ENCODE data around the gene CNN1.
"Not testable (repeated sequence)": the region's sequence is repeated elsewhere in the genome, so short reads cannot be mapped to it uniquely, and the experiment has no call there.

Gene CNN1

DNA sequence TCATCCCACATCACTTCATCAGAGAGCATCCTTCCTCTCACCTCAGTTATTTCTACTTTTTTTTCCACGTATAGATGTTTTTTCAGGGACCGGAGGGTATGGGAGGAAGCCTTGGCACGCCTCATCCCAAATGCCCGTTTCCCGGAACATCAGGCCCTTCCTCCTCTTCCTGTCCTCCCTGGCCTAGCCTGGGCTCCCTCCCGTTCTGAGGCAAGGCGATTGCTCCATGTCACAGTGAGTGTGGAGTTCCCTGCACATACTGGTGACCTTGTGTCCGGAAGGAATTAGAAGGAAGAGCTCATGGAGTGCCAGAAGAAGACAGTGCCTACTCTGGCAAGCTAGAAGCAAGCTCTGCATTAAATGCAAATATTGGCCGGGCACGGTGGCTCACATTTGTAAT, 57.5 kb downstream of the CNN1 start:
- peaks cover 18% of the 10 kb centered on the region for H3K4me1 ChIP-seq (ENCODE audit: low read length)
- peaks cover 23% of the 10 kb centered on the region for H3K36me3 ChIP-seq (replicated peaks; ENCODE audit: low read depth, low read length)
- H3K4me2 ChIP-seq (ENCODE audit: low read length) = no peak overlapping the region

DNA sequence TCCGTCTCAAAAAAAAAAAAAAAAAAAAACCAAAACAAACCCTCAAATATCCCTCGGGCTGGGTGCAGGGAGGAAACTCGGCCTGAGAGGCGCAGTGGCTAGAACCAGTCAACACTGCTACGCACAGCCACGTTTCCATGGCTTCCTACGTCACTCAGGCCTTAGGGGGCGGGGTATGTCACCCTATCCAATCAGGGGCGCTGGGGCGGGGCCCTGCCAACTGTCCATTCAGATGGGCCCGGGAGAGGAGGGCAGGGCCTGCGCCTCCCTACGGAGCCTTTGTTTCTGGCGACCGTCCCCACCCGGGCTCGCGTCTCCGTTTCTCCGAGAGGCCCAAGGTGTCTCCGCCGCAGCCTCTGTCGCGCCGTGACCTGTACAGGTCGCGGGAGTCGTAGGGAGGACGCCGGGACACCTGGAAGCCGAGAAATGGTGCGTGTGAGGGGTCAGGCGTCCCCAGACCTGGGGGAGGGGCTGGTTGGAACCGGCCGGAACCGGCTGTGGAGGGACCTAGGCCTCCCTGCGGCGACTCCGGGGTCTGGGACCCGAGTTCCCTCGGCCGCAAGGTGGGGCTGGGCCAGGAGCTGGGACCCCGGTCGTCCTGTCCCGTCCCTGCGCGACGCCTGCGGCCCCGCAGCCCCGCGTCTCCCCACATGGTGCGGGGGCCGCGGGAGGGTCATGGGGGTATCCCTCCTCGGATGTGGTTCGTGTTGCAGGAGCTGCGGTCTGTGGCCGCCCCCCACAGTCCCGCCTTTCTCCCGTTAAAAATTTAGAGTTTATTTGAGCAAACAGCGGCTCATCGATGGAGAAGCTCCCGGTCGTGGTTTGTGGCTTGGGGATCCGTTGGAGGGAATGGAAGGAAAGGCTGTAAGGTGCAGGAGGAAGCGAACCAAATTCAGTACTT, 58.8 kb downstream of the CNN1 start, which contains the start of gene ZNF627:
ZNF627 (plus strand) TSS at position 282 of the 901 bp plus-strand sequence; CDS start at position 427, 145 bp downstream.
- peak within 1 kb of the TSS; percentile 85 for H3K4me3 ChIP-seq (ENCODE audit: low read length)
- H3K36me3 ChIP-seq (replicated peaks; ENCODE audit: low read depth, low read length) = peaks cover 32% of the 10 kb centered on the region
- H4K20me1 ChIP-seq (ENCODE audit: insufficient read depth, low read length) = peaks cover 12% of the 10 kb centered on the region
- no peaks in the 10 kb centered on the region for H3K9me3 ChIP-seq (ENCODE audit: insufficient read depth, low read length)
- H3K4me1 ChIP-seq (ENCODE audit: low read length) = peaks cover 18% of the 10 kb centered on the region
- H3K9ac ChIP-seq (ENCODE audit: low read length) = peak within 1 kb of the TSS; percentile 82
- no peaks in the 10 kb centered on the region for H3K27me3 ChIP-seq (ENCODE audit: low read depth, low read length)
- peaks cover 44% of the 10 kb centered on the region for H3K79me2 ChIP-seq (ENCODE audit: low read length)
- no peak for TF ChIP-seq EZH2phosphoT487 (IDR thresholded peaks at IDR 0.05; ENCODE audit: low read depth)
- TF ChIP-seq, protein P1, sequence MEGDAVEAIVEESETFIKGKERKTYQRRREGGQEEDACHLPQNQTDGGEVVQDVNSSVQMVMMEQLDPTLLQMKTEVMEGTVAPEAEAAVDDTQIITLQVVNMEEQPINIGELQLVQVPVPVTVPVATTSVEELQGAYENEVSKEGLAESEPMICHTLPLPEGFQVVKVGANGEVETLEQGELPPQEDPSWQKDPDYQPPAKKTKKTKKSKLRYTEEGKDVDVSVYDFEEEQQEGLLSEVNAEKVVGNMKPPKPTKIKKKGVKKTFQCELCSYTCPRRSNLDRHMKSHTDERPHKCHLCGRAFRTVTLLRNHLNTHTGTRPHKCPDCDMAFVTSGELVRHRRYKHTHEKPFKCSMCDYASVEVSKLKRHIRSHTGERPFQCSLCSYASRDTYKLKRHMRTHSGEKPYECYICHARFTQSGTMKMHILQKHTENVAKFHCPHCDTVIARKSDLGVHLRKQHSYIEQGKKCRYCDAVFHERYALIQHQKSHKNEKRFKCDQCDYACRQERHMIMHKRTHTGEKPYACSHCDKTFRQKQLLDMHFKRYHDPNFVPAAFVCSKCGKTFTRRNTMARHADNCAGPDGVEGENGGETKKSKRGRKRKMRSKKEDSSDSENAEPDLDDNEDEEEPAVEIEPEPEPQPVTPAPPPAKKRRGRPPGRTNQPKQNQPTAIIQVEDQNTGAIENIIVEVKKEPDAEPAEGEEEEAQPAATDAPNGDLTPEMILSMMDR (IDR thresholded peaks at IDR 0.05; ENCODE audit: low read depth, low read length) = no peak
- H3K4me2 ChIP-seq (ENCODE audit: low read length) = peak within 1 kb of the TSS; percentile 69
- H2AFZ ChIP-seq (ENCODE audit: low read depth, low read length) = peak within 1 kb of the TSS; percentile 9; the same call in 1 of the 2 replicates
- peak within 1 kb of the TSS; percentile 44 for H3K27ac ChIP-seq (ENCODE audit: low read length)

More for the DNA sequence above, 57.5 kb downstream of the CNN1 start:
- Histone ChIP-seq H3K27me3 (ENCODE audit: low read depth, low read length) (no peaks in the 10 kb centered on the region), H2AFZ (ENCODE audit: low read depth, low read length) (no peak overlapping the region), H3K9me3 (ENCODE audit: insufficient read depth, low read length) (no peaks in the 10 kb centered on the region), H3K9ac (ENCODE audit: low read length) (no peak overlapping the region), H4K20me1 (ENCODE audit: insufficient read depth, low read length) (peaks cover 10% of the 10 kb centered on the region), H3K4me3 (ENCODE audit: low read length) (no peak overlapping the region), H3K27ac (ENCODE audit: low read length) (no peak overlapping the region), H3K79me2 (ENCODE audit: low read length) (peaks cover 34% of the 10 kb centered on the region)
- TF ChIP-seq, protein P1 (IDR thresholded peaks at IDR 0.05; ENCODE audit: low read depth, low read length) = no peak

DNA sequence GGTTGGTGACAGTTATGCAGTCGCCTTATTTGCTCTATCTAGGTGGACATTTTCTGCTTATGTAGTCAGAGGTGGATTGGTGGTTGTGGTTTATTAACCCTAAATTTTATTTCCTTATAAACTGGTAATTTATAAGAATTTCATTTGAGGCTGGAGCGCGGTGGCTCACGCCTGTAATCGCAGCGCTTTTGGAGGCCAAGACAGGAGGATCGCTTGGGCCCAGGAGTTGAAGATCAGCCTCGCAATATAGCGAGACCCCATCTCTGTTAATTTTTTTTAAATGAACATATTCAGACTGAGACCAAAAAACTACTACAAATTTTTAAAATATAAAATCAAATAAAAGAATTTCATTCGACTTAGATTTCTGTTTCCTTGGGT, 59.4 kb downstream of the CNN1 start:
- H3K27me3 ChIP-seq (ENCODE audit: low read depth, low read length) = no peaks in the 10 kb centered on the region
- H4K20me1 ChIP-seq (ENCODE audit: insufficient read depth, low read length) = peaks cover 17% of the 10 kb centered on the region
- peaks cover 38% of the 10 kb centered on the region for H3K36me3 ChIP-seq (replicated peaks; ENCODE audit: low read depth, low read length)
- H2AFZ ChIP-seq (ENCODE audit: low read depth, low read length) = no peak overlapping the region
- H3K9me3 ChIP-seq (ENCODE audit: insufficient read depth, low read length) = no peaks in the 10 kb centered on the region
- peak overlapping the region; percentile 82 for H3K9ac ChIP-seq (ENCODE audit: low read length)
- H3K4me2 ChIP-seq (ENCODE audit: low read length) = peak overlapping the region; percentile 69
- peaks cover 18% of the 10 kb centered on the region for H3K4me1 ChIP-seq (ENCODE audit: low read length)
- no peak for TF ChIP-seq EZH2phosphoT487 (IDR thresholded peaks at IDR 0.05; ENCODE audit: low read depth)
- TF ChIP-seq, protein P1 (IDR thresholded peaks at IDR 0.05; ENCODE audit: low read depth, low read length) = no peak
- H3K4me3 ChIP-seq (ENCODE audit: low read length) = peak overlapping the region; percentile 85
- H3K27ac ChIP-seq (ENCODE audit: low read length) = no peak overlapping the region
- H3K79me2 ChIP-seq (ENCODE audit: low read length) = peaks cover 50% of the 10 kb centered on the region

DNA sequence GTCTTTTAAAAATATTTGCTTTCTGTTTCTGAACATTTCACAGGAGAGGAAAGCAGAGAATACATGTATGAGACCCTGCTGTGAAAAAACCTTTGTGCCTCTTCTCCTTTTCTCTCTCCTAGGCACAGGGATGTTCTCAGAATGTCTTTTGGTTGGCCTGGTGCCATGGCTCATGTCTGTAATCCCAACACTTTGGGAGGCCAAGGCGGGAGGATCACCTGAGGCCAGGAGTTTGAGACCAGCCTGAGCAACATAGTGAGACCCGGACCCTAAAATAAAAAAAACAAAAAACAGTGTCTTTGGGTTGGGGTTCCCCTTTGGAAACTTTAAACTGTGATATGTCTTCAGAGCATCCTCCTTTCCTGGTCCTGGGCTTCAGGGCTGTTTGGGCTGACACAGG, 60.1 kb downstream of the CNN1 start:
- Histone ChIP-seq H3K9ac (ENCODE audit: low read length) (no peak overlapping the region), H3K27ac (ENCODE audit: low read length) (no peak overlapping the region)

DNA sequence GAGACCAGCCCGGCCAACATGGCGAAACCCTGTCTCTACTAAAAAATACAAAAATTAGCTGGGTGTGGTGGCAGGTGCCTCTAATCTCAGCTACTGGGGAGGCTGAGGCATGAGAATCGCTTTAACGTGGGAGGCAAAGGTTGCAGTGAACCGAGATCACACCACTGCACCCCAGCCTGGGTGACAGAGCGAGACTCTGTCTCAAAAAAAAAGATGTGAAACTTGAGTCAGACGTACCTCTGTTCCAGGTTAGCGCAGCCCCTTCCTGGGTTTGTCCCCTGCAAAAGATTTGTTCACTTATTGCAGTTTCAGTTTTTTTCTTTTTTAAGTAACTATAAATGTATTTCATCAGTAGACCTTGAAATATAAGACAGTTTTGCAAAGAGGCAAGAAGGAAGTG, 61.1 kb downstream of the CNN1 start:
- Histone ChIP-seq H3K36me3 (replicated peaks; ENCODE audit: low read depth, low read length) (peaks cover 54% of the 10 kb centered on the region), H3K4me2 (ENCODE audit: low read length) (peak overlapping the region; percentile 6; the same call in 1 of the 2 replicates), H3K79me2 (ENCODE audit: low read length) (peaks cover 57% of the 10 kb centered on the region), H3K4me1 (ENCODE audit: low read length) (peaks cover 18% of the 10 kb centered on the region), H4K20me1 (ENCODE audit: insufficient read depth, low read length) (peaks cover 17% of the 10 kb centered on the region)
- not testable (repeated sequence) for H3K27ac ChIP-seq (ENCODE audit: low read length); H2AFZ ChIP-seq (ENCODE audit: low read depth, low read length); H3K4me3 ChIP-seq (ENCODE audit: low read length); H3K27me3 ChIP-seq (ENCODE audit: low read depth, low read length); H3K9ac ChIP-seq (ENCODE audit: low read length); H3K9me3 ChIP-seq (ENCODE audit: insufficient read depth, low read length)

More for the DNA sequence above, 60.1 kb downstream of the CNN1 start:
- H3K4me1 ChIP-seq (ENCODE audit: low read length) = peaks cover 18% of the 10 kb centered on the region
- TF ChIP-seq, protein P1 (IDR thresholded peaks at IDR 0.05; ENCODE audit: low read depth, low read length) = no peak
- TF ChIP-seq EZH2phosphoT487 (IDR thresholded peaks at IDR 0.05; ENCODE audit: low read depth) = no peak
- H3K4me3 ChIP-seq (ENCODE audit: low read length) = peak overlapping the region; percentile 85; the same call in 1 of the 2 replicates
- peaks cover 44% of the 10 kb centered on the region for H3K36me3 ChIP-seq (replicated peaks; ENCODE audit: low read depth, low read length)
- peak overlapping the region; percentile 69 for H3K4me2 ChIP-seq (ENCODE audit: low read length)
- no peak overlapping the region for H2AFZ ChIP-seq (ENCODE audit: low read depth, low read length)
- no peaks in the 10 kb centered on the region; the same call in 1 of the 2 replicates for H3K9me3 ChIP-seq (ENCODE audit: insufficient read depth, low read length)
- H3K79me2 ChIP-seq (ENCODE audit: low read length) = peaks cover 50% of the 10 kb centered on the region
- peaks cover 17% of the 10 kb centered on the region for H4K20me1 ChIP-seq (ENCODE audit: insufficient read depth, low read length)
- H3K27me3 ChIP-seq (ENCODE audit: low read depth, low read length) = no peaks in the 10 kb centered on the region

Data from OCI-LY3 (cell line).